Measurements from ENCODE around the gene PDGFRA. TPM values are rescaled to one million over a fixed set of nuclear protein-coding genes. Genes with fewer than 3 reads are reported as not detected.

PDGFRA gene
- total RNA-seq, 1 experiment from 2014 or later, result 0.25 TPM

DNA sequence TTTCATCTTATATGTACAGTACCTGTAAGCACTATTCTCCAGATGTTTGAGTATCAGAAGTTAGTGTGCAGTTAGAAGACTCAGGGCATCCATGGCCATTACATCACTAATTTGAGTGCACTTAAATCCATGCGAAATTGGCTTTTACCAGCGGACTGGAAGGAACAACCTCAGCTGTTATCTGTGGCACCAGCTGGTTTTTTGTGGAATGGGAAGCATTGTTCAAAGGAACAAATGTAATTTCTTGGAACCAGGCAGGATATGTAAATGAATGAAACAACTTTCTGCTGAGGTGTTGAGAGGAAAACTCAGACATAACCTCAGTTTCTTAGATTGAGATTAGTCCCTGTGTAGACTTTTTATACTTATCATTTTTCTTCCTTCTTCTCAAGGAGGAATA, 60.2 kb downstream of the PDGFRA start:
- no peaks in the 10 kb centered on the region for H3K4me1 ChIP-seq (ENCODE audit: control insufficient read depth in 1 of 2, insufficient read depth in 2 of 2, low read length in 2 of 2)
- no peaks in the 10 kb centered on the region for H3K36me3 ChIP-seq (ENCODE audit: control insufficient read depth in 1 of 2, insufficient read depth in 2 of 2, low read length in 2 of 2)
- no peak overlapping the region for H3K4me3 ChIP-seq (replicated peaks in 1 of 2; ENCODE audit: low read depth in 1 of 2, low read length in 2 of 2)
- CTCF ChIA-PET, result no interaction called here
- H3K4me2 ChIP-seq (ENCODE audit: low read length), result no peak overlapping the region
- H3K9me2 ChIP-seq (ENCODE audit: insufficient read depth), result no peaks in the 10 kb centered on the region
- no peak overlapping the region for H2AFZ ChIP-seq (ENCODE audit: low read depth, low read length, poor library complexity, severe bottlenecking)
- TF ChIP-seq EGR1 (IDR thresholded peaks at IDR 0.05; ENCODE audit: low read depth) (no peak), SIN3A (IDR thresholded peaks at IDR 0.05; ENCODE audit: low read depth) (no peak), POLR2A (IDR thresholded peaks at IDR 0.05; ENCODE audit: borderline replicate concordance, extremely low read depth, insufficient read depth, insufficient read length) (no peak), JUND (IDR thresholded peaks at IDR 0.05) (no peak), RAD21 (IDR thresholded peaks at IDR 0.05; ENCODE audit: low read depth) (no peak), EZH2phosphoT487 (IDR thresholded peaks at IDR 0.05; ENCODE audit: borderline replicate concordance) (no peak), ZNF274 (IDR thresholded peaks at IDR 0.05; ENCODE audit: low read depth, low read length) (no peak), SRF (IDR thresholded peaks at IDR 0.05; ENCODE audit: low read depth) (no peak)
- TF ChIP-seq, protein P1, sequence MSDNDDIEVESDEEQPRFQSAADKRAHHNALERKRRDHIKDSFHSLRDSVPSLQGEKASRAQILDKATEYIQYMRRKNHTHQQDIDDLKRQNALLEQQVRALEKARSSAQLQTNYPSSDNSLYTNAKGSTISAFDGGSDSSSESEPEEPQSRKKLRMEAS (IDR thresholded peaks at IDR 0.05), result no peak
- TF ChIP-seq, protein P2, sequence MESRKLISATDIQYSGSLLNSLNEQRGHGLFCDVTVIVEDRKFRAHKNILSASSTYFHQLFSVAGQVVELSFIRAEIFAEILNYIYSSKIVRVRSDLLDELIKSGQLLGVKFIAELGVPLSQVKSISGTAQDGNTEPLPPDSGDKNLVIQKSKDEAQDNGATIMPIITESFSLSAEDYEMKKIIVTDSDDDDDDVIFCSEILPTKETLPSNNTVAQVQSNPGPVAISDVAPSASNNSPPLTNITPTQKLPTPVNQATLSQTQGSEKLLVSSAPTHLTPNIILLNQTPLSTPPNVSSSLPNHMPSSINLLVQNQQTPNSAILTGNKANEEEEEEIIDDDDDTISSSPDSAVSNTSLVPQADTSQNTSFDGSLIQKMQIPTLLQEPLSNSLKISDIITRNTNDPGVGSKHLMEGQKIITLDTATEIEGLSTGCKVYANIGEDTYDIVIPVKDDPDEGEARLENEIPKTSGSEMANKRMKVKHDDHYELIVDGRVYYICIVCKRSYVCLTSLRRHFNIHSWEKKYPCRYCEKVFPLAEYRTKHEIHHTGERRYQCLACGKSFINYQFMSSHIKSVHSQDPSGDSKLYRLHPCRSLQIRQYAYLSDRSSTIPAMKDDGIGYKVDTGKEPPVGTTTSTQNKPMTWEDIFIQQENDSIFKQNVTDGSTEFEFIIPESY (IDR thresholded peaks at IDR 0.05; ENCODE audit: extremely low read depth, insufficient replicate concordance, low read length), result no peak
- TF ChIP-seq, protein P3, sequence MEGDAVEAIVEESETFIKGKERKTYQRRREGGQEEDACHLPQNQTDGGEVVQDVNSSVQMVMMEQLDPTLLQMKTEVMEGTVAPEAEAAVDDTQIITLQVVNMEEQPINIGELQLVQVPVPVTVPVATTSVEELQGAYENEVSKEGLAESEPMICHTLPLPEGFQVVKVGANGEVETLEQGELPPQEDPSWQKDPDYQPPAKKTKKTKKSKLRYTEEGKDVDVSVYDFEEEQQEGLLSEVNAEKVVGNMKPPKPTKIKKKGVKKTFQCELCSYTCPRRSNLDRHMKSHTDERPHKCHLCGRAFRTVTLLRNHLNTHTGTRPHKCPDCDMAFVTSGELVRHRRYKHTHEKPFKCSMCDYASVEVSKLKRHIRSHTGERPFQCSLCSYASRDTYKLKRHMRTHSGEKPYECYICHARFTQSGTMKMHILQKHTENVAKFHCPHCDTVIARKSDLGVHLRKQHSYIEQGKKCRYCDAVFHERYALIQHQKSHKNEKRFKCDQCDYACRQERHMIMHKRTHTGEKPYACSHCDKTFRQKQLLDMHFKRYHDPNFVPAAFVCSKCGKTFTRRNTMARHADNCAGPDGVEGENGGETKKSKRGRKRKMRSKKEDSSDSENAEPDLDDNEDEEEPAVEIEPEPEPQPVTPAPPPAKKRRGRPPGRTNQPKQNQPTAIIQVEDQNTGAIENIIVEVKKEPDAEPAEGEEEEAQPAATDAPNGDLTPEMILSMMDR (IDR thresholded peaks at IDR 0.05 in 2 of 3, conservative IDR thresholded peaks at IDR 0.05 in 1 of 3; ENCODE audit: borderline replicate concordance in 1 of 3, insufficient read depth in 1 of 3, low read depth in 2 of 3, low read length in 2 of 3), result no peak
- H3K27me3 ChIP-seq (ENCODE audit: insufficient read depth, low read length), result peaks cover 21% of the 10 kb centered on the region
- no TSS peak for BruUV-seq (replicated peaks)
- intact Hi-C loops (cut with micrococcal nuclease), result no loop called here
- H3K9me3 ChIP-seq (ENCODE audit: control insufficient read depth in 1 of 2, insufficient read depth in 1 of 2, low read depth in 1 of 2, low read length in 2 of 2), result no peaks in the 10 kb centered on the region
- ATAC-seq, result no peak
- DNase-seq (ENCODE audit: low read depth, low spot score), result no peak
- no peaks in the 10 kb centered on the region for H4K20me1 ChIP-seq (ENCODE audit: insufficient read depth)
- RAD21 ChIA-PET (ENCODE audit: low non-redundant PET in 1 of 2, low total read pairs in 2 of 2, uncharacterized antibody in 2 of 2, unreplicated experiment in 2 of 2), result no interaction called here
- H3K79me2 ChIP-seq (ENCODE audit: insufficient read depth, low read length), result no peaks in the 10 kb centered on the region
- no peak overlapping the region for H3K27ac ChIP-seq (ENCODE audit: low read depth, low read length)
- no peak overlapping the region for H3K9ac ChIP-seq (ENCODE audit: low read length)
- POLR2A ChIA-PET, result no interaction called here
